ENCODE data around the gene KLHL21.
"Not testable (repeated sequence)": the region's sequence is repeated elsewhere in the genome, so short reads cannot be mapped to it uniquely, and the experiment has no call there.

Gene KLHL21

GRCh38 chr1:6602669-6603237, at the start of gene KLHL21:
Gene KLHL21 (minus strand): TSS chr1:6602869. CDS start chr1:6602817, 52 bp downstream.
- DNase-seq: peak; percentile 73

DNA sequence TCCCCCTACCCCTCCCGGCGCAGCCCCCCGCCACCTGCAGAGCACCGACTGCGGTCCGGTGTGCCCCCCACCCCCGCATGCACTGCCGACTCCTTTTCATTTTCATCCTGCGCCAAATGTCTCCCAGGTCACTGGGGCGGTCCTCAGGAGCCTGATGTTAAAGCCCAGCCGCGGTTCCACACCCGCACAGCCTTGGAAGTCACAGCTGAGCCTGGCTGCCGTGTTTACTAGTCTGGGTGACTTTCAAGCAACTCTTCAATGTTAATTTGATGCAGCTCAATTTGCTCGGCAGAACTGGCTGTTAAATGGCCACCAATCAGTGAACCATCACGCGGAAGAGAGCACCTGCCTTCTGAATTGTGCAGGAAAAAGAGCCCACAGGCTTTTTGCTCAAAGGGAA, 49.2 kb upstream of the KLHL21 start:
- DNase-seq: no peak

DNA sequence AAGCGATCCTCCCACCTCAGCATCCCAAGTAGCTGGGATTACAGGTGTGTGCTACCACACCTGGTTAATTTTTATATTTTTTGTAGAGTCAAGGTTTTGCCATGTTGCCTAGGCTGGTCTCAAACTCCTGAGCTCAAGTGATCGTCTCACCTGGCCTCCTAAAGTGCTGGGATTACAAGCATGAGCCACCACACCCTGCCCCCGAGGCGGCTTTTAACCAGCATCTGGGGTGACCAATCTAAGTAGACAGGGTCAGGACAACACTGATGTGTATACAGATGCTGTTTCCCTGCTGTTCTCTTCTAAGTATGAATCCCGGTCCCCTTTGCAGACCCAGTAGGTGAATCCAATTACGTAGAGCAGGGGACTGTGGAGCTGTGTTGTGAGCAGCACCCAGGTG, 45.9 kb upstream of the KLHL21 start:
- DNase-seq: no peak

GRCh38 chr1:6646499-6647148, 44.0 kb upstream of the KLHL21 start:
- DNase-seq: peak; percentile 37

DNA sequence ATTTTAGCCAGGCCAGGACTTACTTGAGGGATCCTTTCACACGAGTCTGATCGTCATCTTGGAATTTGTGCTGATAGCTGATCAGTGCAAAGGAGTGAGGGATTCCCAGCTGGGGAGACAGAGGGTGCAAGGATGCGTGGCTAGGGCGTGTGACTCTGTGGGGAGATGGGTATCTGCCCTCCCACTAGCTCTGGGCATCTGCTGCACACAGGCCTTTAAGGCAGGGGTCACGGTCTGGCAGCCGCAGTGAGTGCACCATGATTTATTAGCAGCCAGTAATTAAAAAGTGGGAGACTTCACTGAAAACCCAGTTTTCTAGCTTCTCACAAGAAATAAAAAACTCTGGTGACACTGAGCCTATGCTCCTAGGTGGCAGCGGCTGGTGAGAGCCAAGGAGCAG, 42.3 kb upstream of the KLHL21 start:
- DNase-seq: no peak

- not testable (repeated sequence) for DNase-seq
Observed at GRCh38 chr1:6640867-6641266, 38.2 kb upstream of the KLHL21 start.

DNA sequence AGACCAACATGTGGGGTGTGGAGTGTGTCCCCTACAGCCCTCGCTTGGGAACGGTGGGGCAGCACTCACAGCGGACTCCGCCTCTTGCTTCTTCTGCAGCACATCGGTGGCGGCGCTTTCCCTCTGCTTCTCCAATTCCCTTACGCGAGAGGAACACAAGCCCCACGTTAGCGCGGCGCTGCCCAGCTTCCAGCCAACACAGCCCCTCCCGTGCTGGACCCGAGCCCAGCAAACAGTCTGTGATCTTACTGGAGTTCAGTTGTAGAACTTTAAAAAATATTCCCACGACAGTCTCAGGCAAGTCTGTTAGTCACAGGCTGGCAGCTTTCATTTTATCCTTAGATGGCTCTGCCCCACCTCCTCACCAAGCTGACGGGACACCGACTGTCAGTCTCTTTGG, 35.6 kb upstream of the KLHL21 start:
- no peak for DNase-seq

- DNase-seq: no peak
Observed at GRCh38 chr1:6637770-6638169, 35.1 kb upstream of the KLHL21 start.

DNA sequence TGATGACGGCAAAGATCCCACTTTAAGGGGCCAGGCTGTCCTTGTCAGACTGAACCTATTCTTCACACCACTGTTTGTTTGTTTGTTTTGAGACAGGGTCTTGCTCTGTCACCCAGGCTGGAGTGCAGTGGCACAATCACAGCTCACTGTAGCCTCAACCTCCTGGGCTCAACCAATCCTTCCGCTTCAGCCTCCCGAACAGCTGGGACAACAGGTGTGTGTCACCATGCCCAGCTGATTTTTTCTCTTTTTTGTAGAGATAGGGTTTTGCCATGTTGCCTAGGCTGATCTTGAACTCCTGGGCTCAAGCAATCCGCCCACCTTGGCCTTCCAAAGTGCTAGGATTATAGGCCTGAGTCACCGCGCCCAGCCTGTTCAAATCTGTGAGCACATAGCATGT, 34.1 kb upstream of the KLHL21 start:
- not testable (repeated sequence) for DNase-seq

DNA sequence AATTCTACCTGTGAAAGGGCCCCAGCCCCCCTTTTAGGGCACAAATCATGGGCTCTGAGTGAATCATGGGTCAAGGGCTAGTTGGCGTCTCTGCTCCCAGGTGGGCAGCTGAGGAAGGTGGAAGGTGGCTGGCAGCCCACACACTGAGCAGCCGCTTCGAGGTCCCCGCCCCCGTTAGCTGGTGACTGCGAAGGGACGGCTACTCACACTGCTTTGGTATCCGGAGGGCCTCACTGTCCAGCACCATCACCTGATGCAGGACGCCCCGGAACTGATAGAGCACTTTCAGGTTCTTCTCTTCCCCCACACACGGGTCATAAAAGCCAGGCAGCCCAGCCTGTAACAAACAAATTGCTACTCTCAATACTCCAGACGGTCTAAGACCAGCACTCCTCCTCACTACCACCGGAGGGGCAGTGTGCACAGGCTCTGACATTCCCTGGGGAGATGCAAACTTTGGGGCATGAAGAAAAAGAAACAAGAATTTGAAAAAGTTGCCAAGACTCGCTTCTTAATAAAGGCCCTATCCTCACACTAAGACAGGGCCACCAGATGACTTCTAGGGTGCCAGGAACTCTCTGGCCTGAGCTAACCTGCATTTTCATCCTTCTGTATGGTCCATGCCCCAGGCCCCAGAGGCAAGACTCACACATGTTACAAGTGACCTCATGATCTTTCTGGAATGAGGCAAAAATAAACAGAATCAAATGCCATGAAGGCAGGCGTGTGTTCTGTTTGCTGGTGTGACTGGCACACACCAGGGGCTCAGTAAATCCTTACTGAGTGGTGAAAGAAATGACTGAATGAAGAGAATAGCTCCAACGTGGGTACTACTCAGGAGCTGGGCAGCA, 33.5 kb upstream of the KLHL21 start:
- DNase-seq: no peak

DNA sequence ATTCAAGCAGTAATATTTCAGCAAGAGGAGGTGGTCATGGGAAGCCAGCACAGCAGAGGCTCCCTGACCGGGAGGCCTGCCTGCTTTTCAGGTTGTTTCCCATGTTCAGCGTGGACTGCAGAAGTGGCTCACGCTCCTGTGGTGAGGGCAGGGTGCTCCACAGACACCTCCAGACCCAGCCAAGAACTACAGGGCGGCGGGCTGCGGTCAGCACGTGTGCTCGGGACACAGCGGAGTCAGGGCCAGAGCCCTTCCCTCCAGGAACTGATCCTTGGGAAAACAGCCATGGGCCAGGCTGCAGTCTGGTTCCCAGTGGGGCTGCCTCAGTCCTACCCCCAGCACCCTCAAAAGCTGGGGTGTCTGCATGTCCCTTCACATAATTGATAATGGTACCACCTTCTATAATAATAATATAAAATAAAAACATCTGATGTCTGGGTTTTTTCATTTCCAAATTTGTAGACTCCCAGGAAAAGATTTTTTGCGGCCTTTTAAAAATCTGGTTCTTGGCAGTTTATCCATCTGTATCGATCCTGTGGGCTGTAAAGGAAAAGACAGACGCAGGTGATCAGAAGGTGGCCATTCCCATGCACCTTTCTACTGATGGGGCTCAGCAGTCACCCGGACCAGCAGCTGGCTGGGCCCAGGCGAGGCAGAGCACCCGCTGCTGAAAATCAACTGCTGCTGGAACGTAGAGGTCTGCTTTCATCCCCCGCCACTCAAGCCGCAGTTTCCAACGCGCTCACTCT, 32.7 kb upstream of the KLHL21 start:
- no peak for DNase-seq

DNA sequence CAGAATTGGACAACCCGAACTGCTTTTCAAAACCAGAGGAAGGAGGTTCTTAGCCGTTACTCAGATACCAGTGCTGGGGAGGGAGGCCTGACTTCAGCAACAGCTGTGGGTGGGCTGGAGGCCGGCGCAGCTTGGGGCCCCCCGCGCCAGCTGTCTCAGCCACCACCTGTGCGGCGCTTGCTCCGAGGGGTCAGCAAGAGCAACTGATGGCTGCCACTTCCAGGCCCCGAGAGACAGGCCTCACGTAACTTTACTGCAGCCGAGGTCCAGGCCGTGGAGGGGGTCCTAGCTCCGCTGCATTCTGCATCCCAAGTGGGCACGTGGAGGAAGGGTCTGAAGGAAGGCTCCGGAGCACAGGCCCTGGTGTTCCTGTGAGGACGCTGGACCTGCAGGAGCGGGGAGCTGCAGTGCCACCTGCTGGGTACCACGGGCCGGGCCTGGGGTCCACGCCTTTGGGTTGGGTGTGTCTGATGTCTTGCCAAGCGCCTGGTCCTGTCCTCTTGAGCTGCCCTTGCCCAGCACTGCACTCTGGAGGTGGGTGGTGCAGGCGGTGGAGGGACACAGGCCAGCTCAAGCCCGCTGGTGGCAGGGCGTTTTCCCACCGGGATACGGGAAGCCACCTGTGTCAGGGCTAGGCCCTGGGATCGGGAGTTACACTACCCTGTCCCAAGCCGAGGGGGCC, 31.8 kb upstream of the KLHL21 start:
- no peak for DNase-seq

DNA sequence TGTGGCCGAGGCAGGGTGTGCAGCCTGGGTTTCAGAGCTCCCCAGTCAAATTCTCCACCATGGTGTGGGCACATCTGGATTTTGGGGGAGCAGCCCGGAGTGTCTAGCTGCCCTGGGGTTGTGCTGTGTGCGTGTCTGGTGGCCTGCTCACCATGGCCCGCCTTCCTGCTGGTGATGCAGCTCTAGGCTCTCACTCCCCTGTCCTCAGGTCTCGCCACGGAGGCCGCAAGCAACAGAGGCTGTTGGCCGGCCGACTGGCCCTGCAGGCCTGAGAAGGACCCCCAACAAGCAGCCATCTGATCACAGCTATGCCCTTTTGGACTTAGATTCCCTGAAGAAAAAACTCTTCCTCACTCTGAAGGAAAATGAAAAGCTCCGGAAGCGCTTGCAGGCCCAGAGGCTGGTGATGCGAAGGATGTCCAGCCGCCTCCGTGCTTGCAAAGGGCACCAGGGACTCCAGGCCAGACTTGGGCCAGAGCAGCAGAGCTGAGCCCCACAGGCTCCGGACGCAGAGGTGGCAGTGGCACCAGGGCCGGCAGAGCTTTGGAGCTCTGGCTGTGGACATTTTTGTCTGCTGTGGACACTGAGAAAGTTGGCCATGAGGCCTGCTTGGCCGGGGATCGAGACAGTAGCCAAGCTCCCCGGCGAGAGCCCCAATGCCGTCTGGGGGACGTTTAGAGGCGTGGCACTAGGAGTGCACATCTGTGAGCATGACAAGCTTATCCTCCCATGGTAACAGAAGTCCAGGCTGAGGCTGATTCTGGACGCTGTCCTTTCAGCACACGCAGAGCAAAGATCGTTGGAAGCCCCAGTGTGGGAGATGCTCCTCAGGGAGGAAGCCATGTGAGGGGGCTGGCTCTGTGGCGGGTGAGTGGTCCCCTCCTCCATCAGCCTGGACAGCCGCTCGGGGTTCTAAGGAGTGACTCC, 30.2 kb upstream of the KLHL21 start:
- no peak for DNase-seq

DNA sequence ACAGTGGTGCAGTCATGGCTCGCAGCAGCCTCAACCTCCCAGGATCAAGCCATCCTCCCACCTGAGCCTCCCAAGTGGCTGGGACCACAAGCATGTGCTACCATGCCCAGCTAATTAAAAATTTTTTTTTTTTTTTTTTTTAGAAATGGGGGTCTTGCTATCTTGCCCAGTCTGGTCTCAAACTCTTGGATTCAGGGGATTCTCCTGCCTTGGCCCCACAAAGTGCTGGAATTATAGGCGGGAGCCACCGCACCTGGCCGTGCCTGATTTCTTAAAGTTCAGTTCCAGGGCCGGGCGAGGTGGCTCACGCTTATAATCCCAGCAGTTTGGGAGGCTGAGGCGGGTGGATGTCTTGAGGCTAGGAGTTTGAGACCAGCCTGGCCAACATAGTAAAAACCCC, 28.4 kb upstream of the KLHL21 start:
- DNase-seq: no peak

- DNase-seq: no peak
Observed at GRCh38 chr1:6630027-6630426, 27.4 kb upstream of the KLHL21 start.

- DNase-seq: no peak
Observed at GRCh38 chr1:6628971-6629479, 26.4 kb upstream of the KLHL21 start.

- DNase-seq: no peak
Observed at GRCh38 chr1:6627841-6628545, 25.3 kb upstream of the KLHL21 start.

- DNase-seq: no peak
Observed at GRCh38 chr1:6627031-6627430, 24.4 kb upstream of the KLHL21 start.

GRCh38 chr1:6625584-6626149, 23.0 kb upstream of the KLHL21 start:
- DNase-seq: no peak
